GM18526 (cell line): ENCODE measurements around the gene SOX8.

ENCODE experiments used
- POLR2A ChIP-seq: IDR thresholded peaks from 3 replicates; pipeline ENCODE4 v1.6.1; 2011; ENCODE audit not compliant: insufficient read length; ENCODE audit errors: extremely low read depth

SOX8 gene

GRCh38 chr16:1019231-1020090, 37.9 kb downstream of the SOX8 start:
- no peak for TF ChIP-seq POLR2A

- no peak for TF ChIP-seq POLR2A
Observed at GRCh38 chr16:1020091-1020399, 38.5 kb downstream of the SOX8 start.

GRCh38 chr16:1020591-1020990, 39.0 kb downstream of the SOX8 start:
- TF ChIP-seq POLR2A: no peak

- TF ChIP-seq POLR2A: no peak
Observed at GRCh38 chr16:1021553-1022160, 40.1 kb downstream of the SOX8 start.

DNA sequence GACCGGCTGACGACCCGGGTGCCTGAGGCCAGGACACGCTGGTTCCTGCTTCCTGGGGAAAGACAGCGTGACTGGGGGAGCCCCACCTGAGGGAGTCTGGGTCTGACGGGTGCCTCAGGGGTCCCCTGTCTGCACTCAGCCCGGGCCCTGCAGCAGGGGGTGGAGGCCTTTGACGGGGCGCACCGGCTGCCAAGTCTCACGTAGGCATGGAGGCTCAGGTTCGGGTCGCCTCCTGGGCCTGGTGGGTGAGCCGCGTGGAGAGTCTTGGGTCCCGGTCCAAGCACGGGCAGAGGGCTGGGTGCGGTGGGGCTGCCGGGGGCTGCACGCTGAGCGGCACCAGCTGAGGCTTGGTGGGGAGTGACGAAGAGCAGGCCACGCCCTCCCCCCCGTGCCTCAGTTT, 40.9 kb downstream of the SOX8 start:
- no peak for TF ChIP-seq POLR2A

- TF ChIP-seq POLR2A: no peak
Observed at GRCh38 chr16:1024138-1024537, 42.6 kb downstream of the SOX8 start.

DNA sequence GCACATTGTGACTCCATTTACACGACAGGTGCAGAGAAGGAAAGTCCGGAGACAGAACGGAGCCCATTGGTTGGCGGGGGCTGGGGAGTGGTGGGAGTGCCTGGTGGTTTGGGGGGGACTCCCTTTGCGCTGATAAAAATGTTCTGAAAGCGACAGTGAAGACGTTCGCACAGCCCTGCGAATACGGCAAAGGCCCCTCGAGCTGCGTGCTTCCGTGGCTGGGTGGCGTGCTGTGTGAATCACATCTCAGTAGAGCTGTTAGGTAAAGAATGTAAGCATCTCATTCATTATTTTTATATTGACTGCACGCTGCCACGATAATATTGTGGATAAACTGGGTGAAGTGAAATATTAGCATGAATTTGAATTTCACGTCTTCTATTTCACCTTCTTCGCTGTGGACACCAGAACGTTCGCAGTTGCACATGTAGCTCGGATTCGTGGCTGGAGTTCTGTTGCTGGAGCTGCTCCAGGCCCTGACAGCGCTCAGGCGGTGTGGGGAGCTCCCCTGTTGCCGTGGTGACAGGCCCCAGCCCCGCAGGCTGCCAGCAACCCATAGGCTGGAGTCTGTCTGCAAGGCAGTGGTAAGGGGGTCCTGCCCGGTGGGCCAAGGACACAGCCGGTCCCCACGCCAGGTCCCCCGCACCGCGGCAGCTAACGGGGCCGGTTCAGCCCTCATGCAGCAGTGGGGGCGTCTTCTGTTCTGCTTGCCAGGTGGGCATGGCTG, 44.6 kb downstream of the SOX8 start:
- no peak for TF ChIP-seq POLR2A

GRCh38 chr16:1026784-1027500, 45.4 kb downstream of the SOX8 start:
- no peak for TF ChIP-seq POLR2A

- no peak for TF ChIP-seq POLR2A
Observed at GRCh38 chr16:1027501-1027815, 45.9 kb downstream of the SOX8 start.

GRCh38 chr16:1028056-1028455, 46.5 kb downstream of the SOX8 start:
- TF ChIP-seq POLR2A: no peak

DNA sequence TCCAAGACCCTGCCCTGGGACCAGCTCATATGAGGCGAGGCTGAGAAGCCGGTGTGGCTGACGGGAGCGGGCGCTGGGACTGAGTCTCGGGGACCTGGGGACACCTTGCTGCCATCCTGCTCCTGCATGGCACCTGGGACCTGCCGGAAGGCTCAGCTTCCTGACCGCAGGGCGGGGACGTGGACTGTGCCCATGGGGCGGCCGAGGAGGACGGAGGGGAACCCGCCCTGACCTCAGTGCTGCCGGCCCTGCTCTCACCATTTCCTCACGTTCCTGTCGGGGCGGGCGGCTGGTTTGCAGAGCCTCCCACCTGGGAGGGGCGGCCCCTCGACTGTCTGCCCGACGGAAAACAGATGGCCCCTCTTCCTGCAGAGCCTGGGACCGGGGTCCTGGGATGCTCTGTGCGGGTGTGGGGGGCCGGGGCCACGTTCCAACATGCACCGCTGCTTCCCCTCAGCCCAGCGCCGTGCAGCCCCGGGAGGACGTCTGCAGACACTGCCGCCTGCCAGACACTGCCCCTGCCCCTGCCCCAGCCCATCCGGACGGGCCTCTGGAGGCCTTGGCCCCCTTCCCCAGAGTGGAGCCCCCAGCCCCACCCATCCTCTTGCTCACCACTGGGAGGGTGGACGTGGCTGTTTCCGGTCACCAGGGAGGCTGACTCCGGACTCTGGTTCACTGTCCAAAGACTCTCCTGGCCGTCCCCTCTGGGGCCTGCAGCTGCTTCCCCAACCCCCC, 47.1 kb downstream of the SOX8 start:
- no peak for TF ChIP-seq POLR2A

DNA sequence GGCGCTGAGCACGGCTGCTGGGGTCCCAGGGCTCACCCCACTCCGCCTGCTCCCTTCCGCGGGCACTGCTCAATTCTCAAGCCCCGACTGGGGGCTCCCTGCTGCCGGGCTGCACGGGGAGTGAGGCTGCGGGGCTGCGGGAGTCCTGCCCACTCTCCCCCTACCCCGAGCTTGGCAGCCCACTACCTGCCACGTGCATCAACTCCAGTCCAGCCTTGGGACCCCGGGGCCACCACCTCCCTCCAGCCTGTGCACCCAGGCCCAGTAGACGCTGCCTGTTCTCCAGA, 47.6 kb downstream of the SOX8 start:
- TF ChIP-seq POLR2A: no peak

DNA sequence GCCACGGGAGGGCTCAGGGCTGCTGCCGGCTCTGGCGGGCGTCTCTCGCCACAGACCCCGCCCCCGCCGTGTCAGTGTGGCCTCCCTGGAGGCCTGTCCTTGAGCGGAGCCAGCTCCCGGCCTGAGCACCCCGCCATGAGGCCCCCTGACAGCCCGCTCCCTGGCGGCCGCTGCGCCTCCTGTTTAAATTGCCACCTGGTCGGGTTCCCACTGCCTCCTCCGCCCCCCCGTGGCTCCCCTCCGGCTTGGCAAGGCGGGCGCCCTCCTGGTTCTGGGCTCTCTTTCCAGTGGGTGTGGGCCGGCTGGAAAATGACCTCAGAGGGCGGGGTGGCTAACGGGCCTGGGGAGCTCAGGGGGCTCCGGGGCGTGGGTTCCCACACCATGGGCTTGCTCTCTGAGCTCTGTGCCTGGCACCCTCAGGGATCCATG, 48.9 kb downstream of the SOX8 start:
- no peak for TF ChIP-seq POLR2A

GRCh38 chr16:1031666-1032065, 50.1 kb downstream of the SOX8 start:
- TF ChIP-seq POLR2A: no peak

GRCh38 chr16:1032607-1033006, 51.0 kb downstream of the SOX8 start:
- no peak for TF ChIP-seq POLR2A

DNA sequence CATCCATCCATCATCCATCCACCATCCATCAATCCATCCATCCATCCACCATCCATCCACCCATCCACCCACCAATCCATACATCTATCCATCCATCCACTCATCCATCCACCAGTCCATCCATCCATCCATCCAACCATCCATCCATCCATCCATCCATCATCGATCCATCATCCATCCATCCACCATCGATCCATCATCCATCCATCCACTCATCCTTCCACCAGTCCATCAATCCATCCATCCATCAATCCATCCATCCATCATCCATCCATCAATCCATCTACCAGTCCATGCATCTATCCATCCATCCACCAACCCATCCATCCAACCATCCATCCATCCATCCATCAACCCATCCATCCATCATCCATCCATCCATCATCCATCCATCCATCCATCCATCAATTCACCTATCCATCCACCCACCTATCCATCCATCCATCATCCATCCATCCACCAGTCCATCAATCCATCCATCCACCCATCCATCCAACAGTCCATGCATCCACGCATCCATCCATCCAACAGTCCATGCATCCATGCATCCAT, 51.6 kb downstream of the SOX8 start:
- TF ChIP-seq POLR2A: no peak
